SH-SY5Y (cell line): ENCODE measurements around the gene FCN1.

Source experiments
- GATA2 ChIP-seq: IDR thresholded peaks from 2 replicates; pipeline ENCODE4 v1.6.1; 2011; ENCODE audit warnings: mild to moderate bottlenecking, low read depth, low read length
- GATA3 ChIP-seq: IDR thresholded peaks from 2 replicates; pipeline ENCODE4 v1.6.1; 2011; ENCODE audit warnings: low read depth, mild to moderate bottlenecking, low read length, moderate library complexity

Gene FCN1

GRCh38 chr9:134945509-134946275 lies 28.0 kb upstream of the FCN1 start:
- TF ChIP-seq GATA2 (no peak), GATA3 (no peak)

GRCh38 chr9:134944916-134945315 lies 27.2 kb upstream of the FCN1 start:
- TF ChIP-seq GATA2 (no peak), GATA3 (no peak)

GRCh38 chr9:134944351-134944802 lies 26.7 kb upstream of the FCN1 start:
- TF ChIP-seq GATA2, result no peak
- no peak for TF ChIP-seq GATA3

GRCh38 chr9:134943836-134944235 lies 26.1 kb upstream of the FCN1 start:
- TF ChIP-seq GATA3 (no peak), GATA2 (no peak)

- TF ChIP-seq GATA3 (no peak), GATA2 (no peak)
These were observed 25.7 kb upstream of the FCN1 start for GRCh38 chr9:134943411-134943810.

GRCh38 chr9:134942788-134943184 lies 25.1 kb upstream of the FCN1 start:
- no peak for TF ChIP-seq GATA2
- no peak for TF ChIP-seq GATA3

- TF ChIP-seq GATA3 (no peak), GATA2 (no peak)
These were observed 24.5 kb upstream of the FCN1 start for GRCh38 chr9:134942011-134942787.

GRCh38 chr9:134940236-134941208 lies 22.8 kb upstream of the FCN1 start:
- TF ChIP-seq GATA3 (no peak), GATA2 (no peak)

- no peak for TF ChIP-seq GATA3
- TF ChIP-seq GATA2, result no peak
These were observed 22.1 kb upstream of the FCN1 start for GRCh38 chr9:134939836-134940235.

GRCh38 chr9:134939080-134939733 lies 21.5 kb upstream of the FCN1 start:
- TF ChIP-seq GATA3, result no peak
- no peak for TF ChIP-seq GATA2

- TF ChIP-seq GATA2 (no peak), GATA3 (no peak)
These were observed 20.8 kb upstream of the FCN1 start for GRCh38 chr9:134938346-134939079.

GRCh38 chr9:134937566-134938345 lies 20.0 kb upstream of the FCN1 start:
- TF ChIP-seq GATA3 (no peak), GATA2 (no peak)
